Heart right ventricle (tissue), 16 donors: ENCODE measurements around the gene FGF14. TPM values are rescaled to one million over a fixed set of nuclear protein-coding genes. Genes with fewer than 3 reads are reported as not detected.

Experiments used
- ATAC-seq, 8 donors: fragments of 200-7000 bp; cut with Tn5 transposase; one replicate each; pipeline ENCODE4 v1.9.1; 2020; ENCODE audit warnings: mild to moderate bottlenecking in 8 of 8, moderate library complexity in 8 of 8, moderate number of reproducible peaks in 1 of 8
- DNase-seq, 2 donors: peaks; one replicate each; pipeline ENCODE4 v3.0.0-alpha.2; 2020
- H3K27ac ChIP-seq, 10 donors: fragments of 200-600 bp; sonication (generic) in 2 of 10; one replicate each; pipeline versions ENCODE4 v1.5.0 to v1.8.0; 2020 to 2022; ENCODE audit warnings: mild to moderate bottlenecking in 3 of 10
- H3K27me3 ChIP-seq, 7 donors: fragments of 200-600 bp; one replicate each; pipeline ENCODE4 v1.8.0; 2021 to 2022; ENCODE audit warnings: mild to moderate bottlenecking in 2 of 7
- H3K36me3 ChIP-seq, 9 donors: fragments of 200-600 bp; sonication (generic) in 1 of 9; one replicate each; pipeline versions ENCODE4 v1.5.0 to v1.8.0; 2020 to 2022; ENCODE audit warnings: mild to moderate bottlenecking in 2 of 9
- H3K4me1 ChIP-seq, 9 donors: fragments of 200-600 bp; sonication (generic) in 1 of 9; one replicate each; pipeline versions ENCODE4 v1.5.0 to v1.8.0; 2020 to 2022; ENCODE audit warnings: mild to moderate bottlenecking in 4 of 9
- H3K4me3 ChIP-seq, 10 donors: fragments of 200-600 bp; sonication (generic) in 2 of 10; one replicate each; pipeline versions ENCODE4 v1.5.0 to v1.8.0; 2020 to 2022; ENCODE audit warnings: mild to moderate bottlenecking in 7 of 10, moderate library complexity in 2 of 10
- H3K9me3 ChIP-seq, 11 donors: fragments of 200-600 bp in 10 of 11; sonication (generic) in 2 of 11; one replicate each; pipeline versions ENCODE4 v1.5.0 to v1.8.0; 2013 to 2022; ENCODE audit warnings: mild to moderate bottlenecking in 2 of 11, control low read depth in 1 of 11, moderate library complexity in 1 of 11
- WGBS, 2 donors: extraction: QIAGEN DNeasy Blood & Tissue Kit; methylation state at CpG; one replicate each; pipeline ENCODE4 v1.1.7; 2013; ENCODE audit warnings: inconsistent platforms in 1 of 2; 5-methylcytosine and 5-hydroxymethylcytosine counted together
- intact Hi-C, 10 donors: fragments of 100-400 bp; cut with DNase I; formaldehyde crosslinking; loops; one replicate each; pipeline versions ENCODE4 v1.11.1 to v1.14.2; 2022
- polyA plus RNA-seq, 2 donors: library from polyadenylated mRNA; stranded (reverse); fragments of 200-250 nt; gene quantifications; one replicate each; pipeline ENCODE4 v1.2.3, GENCODE V29; 2013
- total RNA-seq, 10 donors: library from RNA; stranded (reverse); fragmentation: NEBNext Ultra II Directional in 3 of 10; extraction: Animal tissue kit (Norgen Biotek cat#: 25700) in 3 of 10; gene quantifications; one replicate each; pipeline versions ENCODE4 v1.2.1 to v1.2.4, GENCODE V29; 2021 to 2023
- TF ChIP-seq, protein P1 (sequence below), 9 donors: fragments of 200-600 bp; sonication (generic) in 2 of 9; IDR thresholded peaks; one replicate each; pipeline versions ENCODE4 v1.5.0 to v1.8.0; 2021 to 2022; ENCODE audit warnings: antibody characterized with exemption in 9 of 9, mild to moderate bottlenecking in 5 of 9, moderate library complexity in 1 of 9
- donor health status: Arrhythmogenic right ventricular cardiomyopathy.
- donor health status: ischemic (EF 13 %, LVEDD 7.1; RV severe dilation, severe dysfunction).
- donor health status: healthy with polysubstance abuse.
- donor health status: DM: no; HTN: yes; CAD: no.
- donor health status: DM: no; HTN: no; CAD: no.
- donor health status: ischemic (EF 25% LVEDD 6.9; RV normal size, moderate dysfunction).
- donor health status: ischemic (EF 25% LVEDD 5.7; RV mildly dilated, moderate dysfunction).
- donor health status: healthy.
- donor health status: DM: yes; HTN: yes; CAD: no.
- donor health status: Ischemic cardiomyopathy.
- donor health status: ischemic (EF 35%, LVEDD 5.7; RV mildly dilated, moderate dysfunction).
- donor health status: nonischemic (EF 11% LVEDD 7.7; RV severe dilation, severe dysfunction).
- donor health status: DM: yes; HTN: yes; CAD: no.
- donor health status: PGD.
- donor health status: ischemic (EF 29% LVEDD 5.4; RV normal size, mild dysfunction).
- donor health status: nonischemic (EF 23%, LVEDD 6.1; RV moderate dilation, normal function).

The FGF14 gene
- total and polyA plus RNA-seq, 12 donors = 0.20 to 7.8 (median 5.3) TPM

DNA sequence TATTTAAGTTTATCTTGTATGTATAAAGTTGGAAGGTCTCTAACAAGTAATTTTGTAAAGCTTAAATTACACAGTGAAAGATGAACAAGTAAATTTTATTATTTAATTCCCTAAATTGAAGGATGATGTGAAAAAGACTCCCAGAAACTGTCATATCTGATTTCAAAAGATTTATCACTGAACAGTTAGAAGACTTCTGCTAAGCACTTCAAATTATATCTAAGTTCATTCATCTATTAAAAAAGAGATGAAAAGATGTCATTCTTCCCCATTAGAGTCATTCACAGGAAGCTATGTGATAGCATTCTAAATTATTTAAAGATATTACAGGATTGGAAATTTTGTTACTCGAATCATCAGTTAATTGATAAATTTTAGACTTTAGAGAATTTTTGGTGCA lies 590.0 kb downstream of the FGF14 start:
- DNase-seq (no peak), ATAC-seq (no peak)
- Histone ChIP-seq H3K36me3 (no peaks in the 10 kb centered on the region), H3K4me3 (no peak overlapping the region), H3K9me3 (peaks cover 0 to 2% (median 0%) of the 10 kb centered on the region in 11 donors), H3K27me3 (no peaks in the 10 kb centered on the region), H3K4me1 (no peaks in the 10 kb centered on the region), H3K27ac (no peak overlapping the region)
- TF ChIP-seq, protein P1, sequence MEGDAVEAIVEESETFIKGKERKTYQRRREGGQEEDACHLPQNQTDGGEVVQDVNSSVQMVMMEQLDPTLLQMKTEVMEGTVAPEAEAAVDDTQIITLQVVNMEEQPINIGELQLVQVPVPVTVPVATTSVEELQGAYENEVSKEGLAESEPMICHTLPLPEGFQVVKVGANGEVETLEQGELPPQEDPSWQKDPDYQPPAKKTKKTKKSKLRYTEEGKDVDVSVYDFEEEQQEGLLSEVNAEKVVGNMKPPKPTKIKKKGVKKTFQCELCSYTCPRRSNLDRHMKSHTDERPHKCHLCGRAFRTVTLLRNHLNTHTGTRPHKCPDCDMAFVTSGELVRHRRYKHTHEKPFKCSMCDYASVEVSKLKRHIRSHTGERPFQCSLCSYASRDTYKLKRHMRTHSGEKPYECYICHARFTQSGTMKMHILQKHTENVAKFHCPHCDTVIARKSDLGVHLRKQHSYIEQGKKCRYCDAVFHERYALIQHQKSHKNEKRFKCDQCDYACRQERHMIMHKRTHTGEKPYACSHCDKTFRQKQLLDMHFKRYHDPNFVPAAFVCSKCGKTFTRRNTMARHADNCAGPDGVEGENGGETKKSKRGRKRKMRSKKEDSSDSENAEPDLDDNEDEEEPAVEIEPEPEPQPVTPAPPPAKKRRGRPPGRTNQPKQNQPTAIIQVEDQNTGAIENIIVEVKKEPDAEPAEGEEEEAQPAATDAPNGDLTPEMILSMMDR (IDR thresholded peaks at IDR 0.05) = no peak
- intact Hi-C loops = no loop called here
- 58 to 72% methylated on average over 1 of the region's 1 CpG for WGBS, 2 donors

DNA sequence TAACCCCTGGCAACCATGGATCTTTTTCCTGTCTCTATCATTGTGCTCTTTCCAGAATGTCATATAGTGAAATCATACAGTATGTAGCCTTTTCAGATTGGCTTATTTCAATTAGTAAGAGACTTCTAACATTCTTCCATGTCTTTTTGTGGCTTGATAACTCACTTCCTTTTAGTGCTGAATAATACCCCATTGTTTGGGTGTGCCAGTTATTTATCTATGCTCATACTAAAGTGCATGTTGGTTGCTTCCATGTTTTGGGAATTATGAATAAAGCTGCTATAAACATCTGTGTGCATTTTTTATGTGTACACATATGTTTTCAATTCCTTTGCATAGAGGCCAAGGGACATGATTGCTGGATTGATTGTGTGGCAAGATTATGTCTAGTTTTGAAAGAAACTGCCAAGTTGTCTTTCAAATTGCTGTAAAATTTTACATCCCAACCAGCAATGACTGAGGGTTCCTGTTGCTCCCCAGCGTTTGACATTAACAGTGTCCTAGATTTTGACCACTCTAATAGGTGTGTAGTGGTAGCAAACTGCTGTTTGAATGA lies 590.5 kb downstream of the FGF14 start:
- intact Hi-C loops = no loop called here
- no peak for ATAC-seq
- H3K27ac ChIP-seq = no peak overlapping the region
- DNase-seq = no peak
- H3K4me3 ChIP-seq = no peak overlapping the region
- H3K4me1 ChIP-seq = no peaks in the 10 kb centered on the region
- TF ChIP-seq, protein P1 (IDR thresholded peaks at IDR 0.05) = no peak
- H3K27me3 ChIP-seq = no peaks in the 10 kb centered on the region
- H3K36me3 ChIP-seq = no peaks in the 10 kb centered on the region
- peaks cover 0 to 2% (median 0%) of the 10 kb centered on the region in 11 donors for H3K9me3 ChIP-seq
- WGBS, 2 donors = 62 to 64% methylated on average over 1 of the region's 1 CpG

DNA sequence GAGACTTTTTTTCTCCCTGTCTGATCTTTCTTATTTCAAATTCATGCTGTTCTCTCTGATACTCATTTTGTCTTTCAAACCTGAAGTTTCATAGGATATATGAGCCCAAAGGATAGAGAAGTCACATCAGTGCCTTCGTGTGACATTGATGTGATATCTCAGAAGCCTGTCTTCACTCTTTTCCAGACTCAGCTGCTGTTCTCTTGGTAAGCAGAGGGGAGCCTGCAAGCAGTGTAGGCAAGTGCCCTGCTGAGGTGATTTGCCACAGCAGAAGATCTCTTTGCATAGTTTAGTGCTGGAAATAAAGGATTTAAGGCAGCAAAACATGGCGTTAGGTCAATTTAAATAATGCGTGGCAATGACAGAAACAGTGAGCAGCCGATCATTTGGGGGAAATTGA lies 602.7 kb downstream of the FGF14 start:
- Histone ChIP-seq H3K27ac (no peak overlapping the region), H3K4me3 (no peak overlapping the region), H3K36me3 (no peaks in the 10 kb centered on the region), H3K27me3 (no peaks in the 10 kb centered on the region), H3K4me1 (peaks cover 0 to 13% (median 0%) of the 10 kb centered on the region in 9 donors), H3K9me3 (no peaks in the 10 kb centered on the region)
- WGBS, 2 donors = 51 to 55% methylated on average over 4 of the region's 4 CpGs
- TF ChIP-seq, protein P1 (IDR thresholded peaks at IDR 0.05) = no peak
- ATAC-seq (no peak), DNase-seq (no peak)
- intact Hi-C loops = loop anchor here in 3 of 10 donors (5.0 to 10.0 kb wide), 3 partner anchors 66 to 116 kb away; no protein-coding TSS in a partner anchor

DNA sequence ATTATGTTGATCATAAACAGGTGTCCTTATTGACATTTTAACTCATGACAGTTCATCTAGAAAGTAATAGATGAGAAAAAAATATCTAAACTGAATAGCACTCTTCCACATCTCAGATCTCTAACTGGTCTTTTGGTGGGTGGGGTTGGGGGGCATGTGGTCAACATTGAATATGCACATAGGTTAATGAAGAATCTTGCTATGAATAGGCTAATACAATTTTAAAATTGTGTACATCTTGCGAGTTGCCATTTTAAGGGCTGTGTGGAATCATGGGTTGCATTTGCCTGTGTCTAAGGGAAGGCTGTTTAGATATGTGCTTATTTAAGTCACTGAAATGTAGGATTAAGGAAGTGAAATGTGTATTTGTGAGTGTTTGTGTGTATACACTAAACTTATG lies 603.4 kb downstream of the FGF14 start:
- Histone ChIP-seq H3K4me1 (peaks cover 0 to 13% (median 0%) of the 10 kb centered on the region in 9 donors), H3K9me3 (no peaks in the 10 kb centered on the region)
- 0 to 56% methylated on average over 1 of the region's 1 CpG for WGBS, 2 donors

More for the DNA sequence above, 603.4 kb downstream of the FGF14 start:
- no peak for ATAC-seq
- no peak overlapping the region for H3K4me3 ChIP-seq
- TF ChIP-seq, protein P1 (IDR thresholded peaks at IDR 0.05) = no peak
- no peak for DNase-seq
- H3K27ac ChIP-seq = no peak overlapping the region
- H3K36me3 ChIP-seq = no peaks in the 10 kb centered on the region
- H3K27me3 ChIP-seq = no peaks in the 10 kb centered on the region
- intact Hi-C loops = loop anchor here in 3 of 10 donors (5.0 to 10.0 kb wide), 3 partner anchors 66 to 116 kb away; no protein-coding TSS in a partner anchor
